Measurements from ENCODE around the gene RASIP1. TPM values are rescaled to one million over a fixed set of nuclear protein-coding genes. Genes with fewer than 3 reads are reported as not detected.
"Not testable (repeated sequence)": the region's sequence is repeated elsewhere in the genome, so short reads cannot be mapped to it uniquely, and the experiment has no call there.

Gene RASIP1
- total and polyA plus RNA-seq, 4 donors = 2.9 to 11.9 (median 10.0) TPM

DNA sequence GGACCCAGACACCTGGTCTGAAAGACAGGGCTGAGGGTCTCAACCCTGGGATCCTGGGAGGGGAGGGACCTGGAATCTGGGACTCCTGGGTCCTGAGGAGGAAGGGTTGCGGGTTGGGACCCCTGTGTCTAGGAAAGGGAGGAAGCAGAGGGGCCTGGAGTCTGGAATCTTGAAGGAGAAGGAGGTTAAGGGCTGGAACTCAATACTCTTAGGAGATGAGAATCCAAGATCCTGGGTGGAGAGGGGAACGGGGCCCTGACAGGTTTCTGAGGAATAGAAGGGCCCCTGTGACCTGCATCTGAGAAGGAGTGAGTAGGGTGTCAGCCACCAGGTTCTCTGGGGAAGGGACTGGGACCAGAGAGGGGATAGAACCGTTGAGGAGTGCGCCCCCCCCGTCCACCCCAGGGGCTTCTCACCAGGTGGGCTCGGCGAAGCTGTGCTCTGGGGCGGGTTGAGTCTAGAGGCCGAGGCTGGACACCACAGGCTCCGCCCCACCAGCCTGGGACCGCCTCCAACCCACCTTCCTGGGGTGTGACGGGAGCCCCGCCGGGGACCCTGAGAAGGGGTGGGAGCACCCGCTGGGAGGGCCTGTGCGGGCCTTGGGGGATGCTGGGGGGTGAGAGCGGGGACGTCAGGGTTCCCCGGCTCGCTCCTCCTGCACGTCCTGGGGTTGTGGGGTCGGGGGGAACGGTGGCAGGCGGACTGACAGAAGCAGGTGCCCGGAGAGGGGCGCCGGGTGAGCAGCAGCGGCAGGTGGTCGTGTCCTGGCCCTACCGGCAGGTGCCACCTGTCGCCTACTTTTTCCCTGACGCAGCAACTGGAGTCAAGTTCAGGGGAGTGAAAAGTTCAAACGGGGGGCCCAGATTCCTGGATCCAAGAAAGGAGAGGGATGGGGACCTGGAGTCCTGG lies 20.9 kb downstream of the RASIP1 start, which contains the start of gene MAMSTR:
MAMSTR (minus strand) TSS at position 463 of the 909 bp plus-strand sequence. CDS start 694 bp downstream, outside the sequence.
- no peak for DNase-seq (ENCODE audit: low read depth in 4 of 6, low spot score in 6 of 6)
- Histone ChIP-seq H3K4me1 (ENCODE audit: control insufficient read depth, insufficient read depth, low read length) (peaks cover 56% of the 10 kb centered on the region), H3K9me3 (ENCODE audit: control insufficient read depth, insufficient read depth, low read length) (no peaks in the 10 kb centered on the region), H3K27ac (ENCODE audit: low read depth, low read length) (peak within 1 kb of the TSS; percentile 98), H3K36me3 (ENCODE audit: control insufficient read depth, insufficient read depth, low read length) (peaks cover 2% of the 10 kb centered on the region), H3K4me3 (ENCODE audit: low read depth, low read length) (peak within 1 kb of the TSS; percentile 87), H3K27me3 (ENCODE audit: control insufficient read depth, insufficient read depth, low read length) (no peaks in the 10 kb centered on the region)
- WGBS (ENCODE audit: insufficient coverage) = 76% methylated on average over 24 of the region's 33 CpGs

DNA sequence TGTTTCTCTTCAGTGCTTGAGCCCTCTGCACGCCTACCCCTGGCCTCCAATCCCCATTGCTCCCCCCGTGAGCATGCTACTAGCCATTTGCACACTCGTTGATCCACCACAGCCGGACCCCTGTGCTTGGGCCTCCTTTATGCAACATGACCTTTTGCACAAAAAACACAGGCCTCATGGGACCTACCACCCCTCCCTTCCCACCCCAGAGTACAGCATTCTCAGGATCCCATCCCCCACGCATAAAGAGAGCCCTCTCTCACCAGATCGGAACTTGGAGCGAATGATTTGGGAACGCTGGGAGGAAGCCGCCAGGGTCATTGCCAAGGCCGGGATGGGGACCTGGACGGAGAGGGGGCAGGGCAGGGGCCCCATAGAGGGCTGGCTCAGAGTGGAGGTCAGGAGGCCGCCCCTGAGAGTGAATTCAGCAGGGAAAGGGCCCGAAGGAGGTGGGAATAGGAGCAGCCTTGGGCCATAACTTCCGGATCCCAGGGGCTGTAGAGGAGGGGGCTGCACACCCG lies 21.6 kb downstream of the RASIP1 start:
- H3K4me1 ChIP-seq (ENCODE audit: control insufficient read depth, insufficient read depth, low read length) = peaks cover 58% of the 10 kb centered on the region
- peaks cover 2% of the 10 kb centered on the region for H3K36me3 ChIP-seq (ENCODE audit: control insufficient read depth, insufficient read depth, low read length)
- WGBS (ENCODE audit: insufficient coverage) = 55% methylated on average over 14 of the region's 15 CpGs

DNA sequence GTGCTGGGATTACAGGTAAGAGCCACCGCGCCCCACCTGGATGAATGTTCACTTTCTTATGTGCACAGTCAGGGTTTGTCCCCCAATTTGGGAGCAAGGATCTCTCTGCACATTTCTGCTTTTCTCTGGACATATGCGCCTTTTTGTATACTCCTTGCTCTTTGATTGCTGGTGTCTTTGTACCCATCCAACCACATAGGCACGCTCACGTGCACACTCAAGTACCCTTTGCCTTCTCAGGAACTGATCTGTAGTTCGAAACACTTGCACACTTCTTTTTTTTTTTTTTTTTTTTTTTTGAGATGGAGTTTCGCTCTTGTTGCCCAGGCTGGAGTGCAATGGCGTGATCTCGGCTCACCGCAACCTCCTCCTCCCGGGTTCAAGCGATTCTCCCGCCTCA lies 22.3 kb downstream of the RASIP1 start:
- not testable (repeated sequence) for H3K9me3 ChIP-seq (ENCODE audit: control insufficient read depth, insufficient read depth, low read length); DNase-seq (ENCODE audit: low read depth in 4 of 6, low spot score in 6 of 6); H3K4me3 ChIP-seq (ENCODE audit: low read depth, low read length); H3K27me3 ChIP-seq (ENCODE audit: control insufficient read depth, insufficient read depth, low read length); H3K36me3 ChIP-seq (ENCODE audit: control insufficient read depth, insufficient read depth, low read length)
- peaks cover 64% of the 10 kb centered on the region for H3K4me1 ChIP-seq (ENCODE audit: control insufficient read depth, insufficient read depth, low read length)
- H3K27ac ChIP-seq (ENCODE audit: low read depth, low read length) = peak overlapping the region; percentile 33
- WGBS (ENCODE audit: insufficient coverage) = 95% methylated on average over 9 of the region's 13 CpGs

More for the DNA sequence above, 21.6 kb downstream of the RASIP1 start:
- peak in 1 of 6 donors; percentile 22 for DNase-seq (ENCODE audit: low read depth in 4 of 6, low spot score in 6 of 6)
- H3K4me3 ChIP-seq (ENCODE audit: low read depth, low read length) = no peak overlapping the region
- H3K27me3 ChIP-seq (ENCODE audit: control insufficient read depth, insufficient read depth, low read length) = no peaks in the 10 kb centered on the region
- H3K27ac ChIP-seq (ENCODE audit: low read depth, low read length) = peak overlapping the region; percentile 69
- no peaks in the 10 kb centered on the region for H3K9me3 ChIP-seq (ENCODE audit: control insufficient read depth, insufficient read depth, low read length)

DNA sequence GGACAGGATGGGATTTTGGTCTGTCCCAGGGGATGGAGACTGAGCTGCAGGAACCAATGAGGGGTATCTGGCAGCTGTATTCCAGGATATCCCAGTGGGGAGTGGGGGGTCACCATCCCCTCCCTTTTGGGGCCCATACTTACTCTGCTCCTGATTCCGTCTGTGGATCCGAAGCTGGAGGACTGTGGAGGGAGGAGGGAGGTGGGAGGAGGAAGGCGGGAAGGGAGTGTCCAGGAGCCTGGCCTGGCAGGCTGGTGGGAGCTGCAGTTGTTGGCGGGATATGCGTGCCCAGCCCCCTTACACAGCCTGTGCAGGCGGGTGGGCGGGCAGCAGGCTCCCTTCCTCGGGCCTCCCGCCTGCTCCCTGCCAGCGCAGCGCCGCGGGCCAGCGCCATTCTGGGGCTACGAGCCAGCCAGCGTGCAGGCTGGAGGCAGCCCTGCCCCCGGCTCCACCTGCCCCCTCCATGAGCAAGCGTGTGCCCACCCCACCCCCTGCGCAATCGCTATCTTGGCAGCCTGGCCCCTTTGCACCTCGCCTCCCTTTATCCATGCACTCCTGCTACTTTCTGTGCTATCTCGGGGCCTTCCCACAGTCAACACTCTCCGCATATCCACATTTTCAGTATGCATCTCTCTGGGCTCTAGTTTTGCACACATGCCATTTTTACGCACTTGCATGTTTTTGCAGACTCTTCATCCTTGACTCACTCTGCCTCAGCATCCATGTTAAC lies 23.7 kb downstream of the RASIP1 start:
- peaks cover 69% of the 10 kb centered on the region for H3K4me1 ChIP-seq (ENCODE audit: control insufficient read depth, insufficient read depth, low read length)
- H3K4me3 ChIP-seq (ENCODE audit: low read depth, low read length) = peak overlapping the region; percentile 36
- peaks cover 1% of the 10 kb centered on the region for H3K36me3 ChIP-seq (ENCODE audit: control insufficient read depth, insufficient read depth, low read length)
- no peaks in the 10 kb centered on the region for H3K9me3 ChIP-seq (ENCODE audit: control insufficient read depth, insufficient read depth, low read length)
- peak overlapping the region; percentile 92 for H3K27ac ChIP-seq (ENCODE audit: low read depth, low read length)
- 5% methylated on average over 22 of the region's 24 CpGs for WGBS (ENCODE audit: insufficient coverage)
- H3K27me3 ChIP-seq (ENCODE audit: control insufficient read depth, insufficient read depth, low read length) = no peaks in the 10 kb centered on the region
- peak in 3 of 6 donors; percentile 52 to 92 (median 81) for DNase-seq (ENCODE audit: low read depth in 4 of 6, low spot score in 6 of 6)

DNA sequence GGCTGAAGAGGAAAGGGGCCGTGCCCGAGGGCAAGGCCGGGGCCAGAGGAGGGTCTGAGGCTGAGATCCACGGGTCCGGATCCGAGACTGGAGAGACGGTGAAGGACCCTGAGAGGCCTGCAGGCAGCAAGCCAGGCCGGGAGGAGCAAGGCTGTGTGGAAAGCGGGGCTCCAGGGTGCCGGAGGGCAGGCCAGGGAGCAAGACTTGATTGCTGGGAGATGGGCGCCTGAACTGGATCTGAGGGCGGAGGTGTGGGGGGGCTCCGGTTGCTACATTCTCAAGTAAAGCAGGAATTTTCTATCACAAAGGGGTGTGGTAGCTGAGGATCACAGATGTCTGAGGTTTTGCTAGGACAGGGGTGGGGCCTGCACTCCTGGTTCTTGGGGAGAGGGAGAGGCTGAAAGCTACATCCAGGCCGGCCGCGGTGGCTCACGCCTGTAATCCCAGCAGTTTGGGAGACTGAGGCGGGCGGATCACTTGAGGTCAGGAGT lies 24.7 kb downstream of the RASIP1 start:
- no peak for DNase-seq (ENCODE audit: low read depth in 4 of 6, low spot score in 6 of 6)
- 92% methylated on average over 13 of the region's 19 CpGs for WGBS (ENCODE audit: insufficient coverage)
- no peaks in the 10 kb centered on the region for H3K36me3 ChIP-seq (ENCODE audit: control insufficient read depth, insufficient read depth, low read length)
- peak overlapping the region; percentile 92 for H3K27ac ChIP-seq (ENCODE audit: low read depth, low read length)
- H3K27me3 ChIP-seq (ENCODE audit: control insufficient read depth, insufficient read depth, low read length) = no peaks in the 10 kb centered on the region
- peaks cover 61% of the 10 kb centered on the region for H3K4me1 ChIP-seq (ENCODE audit: control insufficient read depth, insufficient read depth, low read length)
- H3K4me3 ChIP-seq (ENCODE audit: low read depth, low read length) = peak overlapping the region; percentile 67
- peaks cover 1% of the 10 kb centered on the region for H3K9me3 ChIP-seq (ENCODE audit: control insufficient read depth, insufficient read depth, low read length)

DNA sequence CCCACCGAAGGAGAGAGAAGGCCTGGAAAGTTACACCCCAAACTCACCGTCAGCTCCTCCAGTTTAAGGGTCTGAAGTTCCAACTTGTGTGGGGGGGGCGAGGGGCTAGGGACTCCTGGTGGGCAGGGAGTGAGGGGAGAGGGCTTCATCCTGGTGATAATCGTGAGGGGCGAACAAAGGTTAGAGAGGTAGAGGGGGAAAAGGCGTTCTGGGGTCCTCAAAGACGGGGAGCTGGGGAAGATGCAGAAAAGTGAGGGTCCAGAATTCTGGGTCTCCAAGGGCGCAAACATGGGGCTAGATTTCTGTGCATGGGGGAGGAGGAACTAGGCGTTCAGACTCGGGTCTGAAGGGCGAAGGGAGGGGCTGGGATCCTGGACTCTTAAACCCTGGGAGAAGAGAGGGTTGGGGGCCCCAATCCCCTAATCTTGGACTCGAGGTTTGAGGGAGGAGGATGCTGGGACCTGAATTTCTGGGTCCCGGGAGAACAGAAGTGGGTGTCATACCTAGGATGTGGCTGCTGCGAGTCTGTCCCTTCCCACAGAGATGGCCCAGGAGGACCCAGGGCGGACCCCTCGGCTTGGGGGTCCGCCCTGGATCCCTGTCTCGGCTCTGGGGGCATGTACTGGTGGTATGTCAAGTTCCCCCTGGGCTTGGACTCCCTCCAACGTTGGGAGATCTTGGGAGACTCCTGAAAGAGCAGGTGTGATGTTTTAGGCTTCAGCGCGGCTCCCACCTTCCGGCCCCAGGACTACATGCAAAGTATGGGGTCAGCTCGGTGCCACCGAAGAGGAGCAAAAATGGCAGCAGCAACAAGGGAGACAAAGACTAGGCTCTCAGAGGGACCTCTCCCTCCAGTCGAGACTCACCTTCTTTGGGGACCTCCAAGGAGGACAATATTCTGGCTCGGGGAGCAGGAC lies 25.4 kb downstream of the RASIP1 start:
- H3K9me3 ChIP-seq (ENCODE audit: control insufficient read depth, insufficient read depth, low read length) = peaks cover 1% of the 10 kb centered on the region
- no peak for DNase-seq (ENCODE audit: low read depth in 4 of 6, low spot score in 6 of 6)
- WGBS (ENCODE audit: insufficient coverage) = 78% methylated on average over 18 of the region's 26 CpGs
- H3K4me3 ChIP-seq (ENCODE audit: low read depth, low read length) = peak overlapping the region; percentile 67
- H3K4me1 ChIP-seq (ENCODE audit: control insufficient read depth, insufficient read depth, low read length) = peaks cover 55% of the 10 kb centered on the region
- no peaks in the 10 kb centered on the region for H3K27me3 ChIP-seq (ENCODE audit: control insufficient read depth, insufficient read depth, low read length)
- no peaks in the 10 kb centered on the region for H3K36me3 ChIP-seq (ENCODE audit: control insufficient read depth, insufficient read depth, low read length)
- peak overlapping the region; percentile 92 for H3K27ac ChIP-seq (ENCODE audit: low read depth, low read length)

DNA sequence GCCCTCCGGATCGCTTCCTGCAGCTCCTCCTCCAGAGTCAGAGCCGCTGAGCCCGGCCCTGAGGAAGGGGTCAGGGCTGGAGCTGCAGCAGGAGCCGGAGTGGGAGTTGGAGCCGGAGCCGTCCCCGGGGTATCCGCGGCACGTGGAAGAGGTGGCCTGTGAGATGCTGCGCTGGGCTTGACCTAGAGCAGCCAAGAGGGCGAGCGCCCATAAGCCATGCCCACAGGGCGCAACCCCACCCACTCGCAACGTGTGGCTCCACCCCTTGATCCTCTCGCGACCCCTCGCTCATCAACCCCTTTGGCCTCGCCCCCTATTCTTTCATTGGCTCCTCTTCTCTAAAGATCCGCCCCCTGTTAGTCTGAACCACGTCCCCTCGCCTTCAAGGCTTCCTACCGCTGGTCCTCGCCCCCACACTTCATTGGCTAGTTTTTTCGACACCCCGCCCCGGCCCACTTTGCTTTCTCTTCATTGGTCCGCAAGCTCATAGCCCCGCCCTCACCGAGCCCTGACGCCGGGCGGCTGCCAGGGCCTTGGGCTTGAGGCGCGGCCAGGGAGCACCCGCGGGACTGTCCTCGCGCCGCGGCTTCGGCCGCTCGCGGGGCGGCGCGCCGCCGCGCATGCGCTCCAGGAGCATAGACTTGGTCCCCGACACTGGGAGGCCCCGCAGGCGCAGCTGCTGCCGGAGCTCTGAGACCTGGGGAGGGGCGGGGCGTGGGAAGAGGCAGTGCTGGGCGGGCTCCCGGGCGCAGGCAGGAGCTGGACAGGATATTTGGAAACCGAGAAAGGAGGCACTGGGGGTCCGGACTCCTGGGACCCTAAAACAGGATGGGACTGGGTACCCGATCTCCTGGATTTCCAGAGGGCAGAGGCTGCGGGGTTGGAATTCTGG lies 26.3 kb downstream of the RASIP1 start:
- Histone ChIP-seq H3K27ac (ENCODE audit: low read depth, low read length) (peak overlapping the region; percentile 92), H3K36me3 (ENCODE audit: control insufficient read depth, insufficient read depth, low read length) (no peaks in the 10 kb centered on the region), H3K4me3 (ENCODE audit: low read depth, low read length) (peak overlapping the region; percentile 86), H3K9me3 (ENCODE audit: control insufficient read depth, insufficient read depth, low read length) (peaks cover 1% of the 10 kb centered on the region), H3K27me3 (ENCODE audit: control insufficient read depth, insufficient read depth, low read length) (no peaks in the 10 kb centered on the region), H3K4me1 (ENCODE audit: control insufficient read depth, insufficient read depth, low read length) (peaks cover 46% of the 10 kb centered on the region)
- DNase-seq (ENCODE audit: low read depth in 4 of 6, low spot score in 6 of 6) = peak; percentile 93 to 100 (median 99)
- WGBS (ENCODE audit: insufficient coverage) = under 1% methylated on average over 64 of the region's 67 CpGs

Measured in spinal cord (tissue), 10 donors.